HG03045 (cell line): ENCODE results near the gene GOLGA6L1.
"Not testable (repeated sequence)": the region's sequence is repeated elsewhere in the genome, so short reads cannot be mapped to it uniquely, and the experiment has no call there.

ENCODE experiments used
- ATAC-seq: cut with Tn5 transposase; IDR thresholded peaks from one replicate; pipeline ENCODE4 v1.9.1; 2021; ENCODE audit warnings: mild to moderate bottlenecking, moderate library complexity; ENCODE audit not compliant: unreplicated experiment

The GOLGA6L1 gene

DNA sequence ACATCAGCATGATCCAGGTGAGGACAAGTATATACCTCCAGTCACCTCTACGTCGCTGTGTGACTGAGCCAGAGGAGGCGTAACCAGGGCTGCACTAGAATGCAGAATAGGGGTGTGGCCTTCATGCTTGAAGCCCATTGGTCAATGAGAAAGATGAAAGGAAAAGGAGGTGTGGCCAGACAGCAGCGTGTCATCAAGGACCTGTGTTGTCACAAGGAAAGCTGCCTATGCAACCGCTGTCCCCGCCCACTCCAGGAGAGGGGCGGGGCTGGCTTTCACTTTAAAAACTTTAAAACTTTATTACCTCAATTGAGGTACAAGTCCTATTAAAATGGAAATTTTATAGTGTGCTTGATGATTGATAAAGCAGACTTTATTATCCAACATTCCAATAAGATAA lies at the start of gene GOLGA6L1:
TSS of gene GOLGA6L1 (minus strand) at position 101 of the 400 bp plus-strand sequence. CDS start at position 10, 91 bp downstream.
- not testable (repeated sequence) for ATAC-seq

GRCh38 chr15:23181201-23181600 lies 44.6 kb upstream of the GOLGA6L1 start:
- not testable (repeated sequence) for ATAC-seq

- ATAC-seq = not testable (repeated sequence)
These were observed 43.9 kb upstream of the GOLGA6L1 start for GRCh38 chr15:23180547-23180927.

DNA sequence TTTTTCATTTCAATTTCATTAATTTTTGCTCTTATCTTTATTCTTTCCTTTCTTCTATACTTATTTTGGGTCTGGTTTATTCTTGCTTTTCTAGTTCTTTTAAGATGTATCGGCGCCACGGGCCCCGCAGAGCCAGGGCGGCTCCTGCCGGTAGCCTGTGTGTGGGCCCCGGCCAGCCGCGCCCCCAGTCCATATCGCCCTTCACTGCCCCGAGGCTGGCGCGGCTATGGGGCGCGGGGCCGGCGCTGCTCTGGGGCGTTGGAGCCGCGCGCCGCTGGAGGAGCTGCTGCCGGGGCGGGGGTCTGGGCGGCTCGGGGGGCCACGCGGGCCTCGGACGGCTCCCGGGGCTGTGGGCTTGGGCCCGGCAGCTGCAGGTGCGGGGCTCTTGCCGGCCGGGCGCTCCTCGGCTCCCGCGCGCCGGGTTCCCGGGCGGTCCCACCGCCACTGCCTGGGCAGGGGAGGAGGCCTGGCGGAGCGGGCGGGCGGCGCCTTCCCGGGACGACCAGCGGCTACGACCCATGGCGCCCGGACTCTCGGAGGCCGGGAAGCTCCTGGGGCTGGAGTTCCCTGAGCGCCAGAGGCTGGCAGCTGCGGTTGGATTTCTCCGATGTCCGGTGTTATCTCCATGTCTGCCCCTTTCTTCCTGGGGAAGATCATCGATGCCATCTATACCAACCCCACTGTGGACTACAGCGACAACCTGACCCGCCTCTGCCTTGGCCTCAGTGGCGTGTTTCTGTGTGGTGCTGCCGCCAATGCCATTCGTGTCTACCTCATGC lies 43.3 kb upstream of the GOLGA6L1 start:
- ATAC-seq = not testable (repeated sequence)

- ATAC-seq = not testable (repeated sequence)
These were observed 40.1 kb upstream of the GOLGA6L1 start for GRCh38 chr15:23176683-23177082.

GRCh38 chr15:23175606-23176005 lies 39.0 kb upstream of the GOLGA6L1 start:
- not testable (repeated sequence) for ATAC-seq

DNA sequence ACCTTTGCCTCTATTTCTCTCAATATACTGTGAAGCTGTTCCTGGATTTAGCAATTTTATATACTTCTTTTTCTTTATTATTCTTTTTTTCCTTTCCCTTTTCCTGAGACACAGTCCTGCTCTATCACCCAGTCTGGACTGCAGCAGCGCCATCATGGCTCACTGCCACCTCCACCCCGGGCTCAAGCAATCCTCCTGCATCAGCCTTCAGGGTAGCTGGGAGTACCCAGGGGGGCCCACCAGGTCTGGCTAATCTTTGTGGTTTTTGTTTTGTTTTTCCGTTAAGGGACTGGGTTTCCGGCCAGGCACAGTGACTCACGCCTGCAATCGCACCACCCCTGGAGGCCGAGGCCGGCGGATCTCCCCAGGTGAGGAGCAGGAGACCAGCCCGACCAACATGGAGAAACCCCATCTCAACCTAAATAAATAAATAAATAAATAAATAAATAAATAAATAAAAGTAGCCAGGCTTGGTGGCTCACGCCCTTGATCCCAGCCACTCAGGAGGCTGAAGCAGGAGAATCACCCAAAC lies 38.1 kb upstream of the GOLGA6L1 start:
- not testable (repeated sequence) for ATAC-seq

DNA sequence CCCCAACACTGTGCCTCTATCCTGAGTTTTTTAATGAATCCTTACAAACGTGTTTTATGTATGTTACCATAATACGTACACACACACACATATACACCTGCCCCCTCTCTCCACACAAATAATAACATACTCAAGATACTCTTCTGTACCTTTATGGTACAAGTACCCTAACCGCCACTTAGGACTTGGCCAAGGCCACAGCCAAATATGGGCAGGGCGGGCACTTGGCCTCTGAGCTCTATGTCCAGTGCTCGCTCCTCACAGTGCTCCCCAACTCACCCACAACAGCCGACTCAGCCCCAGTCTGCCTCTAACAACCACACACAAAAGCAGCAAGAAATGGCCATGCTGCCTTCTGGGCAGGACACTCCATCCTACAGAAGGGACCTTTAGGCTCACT lies 3.8 kb downstream of the GOLGA6L1 start:
- ATAC-seq = not testable (repeated sequence)

DNA sequence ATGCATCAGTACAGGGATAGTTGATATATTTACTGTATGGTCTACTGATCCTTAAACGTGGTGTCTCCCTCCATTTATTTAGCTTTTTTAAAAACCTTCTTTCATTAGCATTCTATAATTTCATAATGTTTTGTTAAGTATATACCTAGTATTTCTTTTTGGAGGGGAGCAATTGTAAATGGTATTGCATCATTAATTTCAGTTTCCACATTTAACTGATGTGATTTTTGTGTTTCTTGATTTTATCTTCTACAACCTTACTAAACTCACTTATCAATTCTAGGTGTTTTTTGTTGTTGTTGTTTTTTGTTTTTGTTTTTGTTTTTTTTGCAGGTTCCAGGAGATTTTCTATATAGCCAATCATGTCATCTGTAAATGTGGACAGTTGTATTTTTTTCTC lies 18.4 kb downstream of the GOLGA6L1 start:
- ATAC-seq = no peak

- no peak for ATAC-seq
These were observed 40.8 kb downstream of the GOLGA6L1 start for GRCh38 chr15:23095796-23096195.

DNA sequence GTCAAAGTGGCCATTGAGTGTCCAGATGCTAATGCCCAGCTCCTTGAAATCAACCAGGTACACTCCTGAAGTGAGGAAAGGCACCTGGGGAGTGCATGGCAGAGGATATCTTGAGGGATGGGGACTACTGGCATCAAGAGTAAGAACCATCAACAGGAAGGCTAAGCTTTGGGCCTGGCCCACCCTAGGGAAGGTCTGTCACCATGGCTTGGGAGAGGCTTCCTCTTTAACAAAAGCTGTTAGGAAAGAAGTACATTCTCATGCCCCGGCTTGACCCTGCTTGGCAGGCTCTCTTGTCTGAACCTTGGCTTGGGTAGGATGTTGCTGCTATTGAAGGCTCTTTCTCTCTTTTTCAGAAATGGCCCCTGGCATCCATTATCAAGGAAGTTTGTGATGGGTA lies 53.5 kb downstream of the GOLGA6L1 start:
- no peak for ATAC-seq

- not testable (repeated sequence) for ATAC-seq
These were observed 54.5 kb downstream of the GOLGA6L1 start for GRCh38 chr15:23081996-23082737.

DNA sequence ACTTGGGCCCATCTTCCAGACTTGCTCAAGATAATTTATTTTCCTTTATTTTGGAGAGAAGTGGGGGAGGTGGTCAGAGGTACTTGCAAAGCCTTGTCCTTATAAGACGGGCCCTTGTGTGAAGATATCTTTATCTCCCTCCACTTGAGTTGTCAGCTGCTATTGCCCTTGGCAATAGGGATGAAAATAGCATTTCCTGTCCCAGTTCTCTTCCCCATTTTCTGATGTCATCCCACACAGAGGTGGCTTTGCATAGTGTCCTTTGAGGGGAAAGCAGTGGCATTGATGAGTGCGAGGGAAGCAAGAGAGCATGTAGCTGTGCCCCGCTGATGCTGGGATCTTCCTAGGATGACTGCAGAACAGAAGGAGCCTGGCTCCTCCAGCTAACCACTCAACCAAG lies 55.4 kb downstream of the GOLGA6L1 start:
- ATAC-seq = no peak

DNA sequence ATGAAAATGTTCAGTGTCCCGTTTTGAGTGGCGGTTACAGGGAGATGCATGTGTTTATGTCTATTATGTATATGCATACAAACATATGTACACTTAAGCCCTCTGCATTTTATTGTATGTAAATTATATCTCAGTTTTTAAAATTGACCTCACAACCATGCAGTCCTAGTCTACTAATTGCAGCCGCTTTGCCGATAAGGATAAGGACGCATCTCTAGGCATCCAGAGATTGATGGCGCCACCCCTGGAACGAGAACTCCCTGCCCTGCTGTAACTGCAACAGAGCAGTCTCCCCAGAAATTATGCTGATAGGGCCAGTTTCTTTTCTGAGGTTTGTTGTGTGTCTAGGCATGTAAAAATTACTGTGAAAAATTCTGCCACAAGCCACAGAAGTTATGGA lies 56.9 kb downstream of the GOLGA6L1 start:
- ATAC-seq = no peak
